Spinal cord (tissue), 10 donors: ENCODE measurements around the gene PCDHA12. TPM values are rescaled to one million over a fixed set of nuclear protein-coding genes. Genes with fewer than 3 reads are reported as not detected.
A peak's percentile ranks its signal among the peaks of the same experiment; 100 is the strongest.
"Not testable (repeated sequence)": the region's sequence is repeated elsewhere in the genome, so short reads cannot be mapped to it uniquely, and the experiment has no call there.

ENCODE experiments used
- DNase-seq, 6 donors: peaks; one replicate each; pipeline versions ENCODE4 v3.0.0 to v3.0.0-alpha.2; 2013 to 2015; ENCODE audit warnings: low spot score in 6 of 6, low read depth in 4 of 6
- H3K27ac ChIP-seq: one replicate; pipeline ENCODE4 v1.5.1; 2013; ENCODE audit warnings: low read depth, low read length, control low read depth
- H3K27me3 ChIP-seq: one replicate; pipeline ENCODE4 v1.6.1; 2013; ENCODE audit warnings: low read length; ENCODE audit not compliant: control insufficient read depth, insufficient read depth
- H3K36me3 ChIP-seq: one replicate; pipeline ENCODE4 v1.6.1; 2013; ENCODE audit warnings: low read length; ENCODE audit not compliant: control insufficient read depth, insufficient read depth
- H3K4me1 ChIP-seq: one replicate; pipeline ENCODE4 v1.6.1; 2013; ENCODE audit warnings: low read length; ENCODE audit not compliant: control insufficient read depth, insufficient read depth
- H3K4me3 ChIP-seq: one replicate; pipeline ENCODE4 v1.5.1; 2013; ENCODE audit warnings: low read depth, low read length, control low read depth
- H3K9me3 ChIP-seq: one replicate; pipeline ENCODE4 v1.6.1; 2013; ENCODE audit warnings: low read length; ENCODE audit not compliant: control insufficient read depth, insufficient read depth
- whole genome bisulfite sequencing: methylation state at CpG from one replicate; pipeline ENCODE4 v1.1.5; 2013; ENCODE audit warnings: missing lambda C conversion rate; ENCODE audit not compliant: insufficient coverage; 5-methylcytosine and 5-hydroxymethylcytosine counted together
- polyA plus RNA-seq, 2 donors: library from polyadenylated mRNA; unstranded; fragments of 120-200 nt; gene quantifications; one replicate each; pipeline ENCODE4 v1.2.1, GENCODE V29; 2013; ENCODE audit not compliant: insufficient read length in 2 of 2
- total RNA-seq, 2 donors: library from RNA; depleted of rRNA in 1 of 2; stranded (reverse); fragments of 120-200 nt in 1 of 2; fragments of >200 nt in 1 of 2; gene quantifications; one replicate each; pipeline versions ENCODE4 v1.2.3 to v1.2.4, GENCODE V29; 2013 to 2014
- donor health status: healthy.

PCDHA12 gene
- total and polyA plus RNA-seq, 4 donors, result 2.5 to 4.8 (median 3.6) TPM

DNA sequence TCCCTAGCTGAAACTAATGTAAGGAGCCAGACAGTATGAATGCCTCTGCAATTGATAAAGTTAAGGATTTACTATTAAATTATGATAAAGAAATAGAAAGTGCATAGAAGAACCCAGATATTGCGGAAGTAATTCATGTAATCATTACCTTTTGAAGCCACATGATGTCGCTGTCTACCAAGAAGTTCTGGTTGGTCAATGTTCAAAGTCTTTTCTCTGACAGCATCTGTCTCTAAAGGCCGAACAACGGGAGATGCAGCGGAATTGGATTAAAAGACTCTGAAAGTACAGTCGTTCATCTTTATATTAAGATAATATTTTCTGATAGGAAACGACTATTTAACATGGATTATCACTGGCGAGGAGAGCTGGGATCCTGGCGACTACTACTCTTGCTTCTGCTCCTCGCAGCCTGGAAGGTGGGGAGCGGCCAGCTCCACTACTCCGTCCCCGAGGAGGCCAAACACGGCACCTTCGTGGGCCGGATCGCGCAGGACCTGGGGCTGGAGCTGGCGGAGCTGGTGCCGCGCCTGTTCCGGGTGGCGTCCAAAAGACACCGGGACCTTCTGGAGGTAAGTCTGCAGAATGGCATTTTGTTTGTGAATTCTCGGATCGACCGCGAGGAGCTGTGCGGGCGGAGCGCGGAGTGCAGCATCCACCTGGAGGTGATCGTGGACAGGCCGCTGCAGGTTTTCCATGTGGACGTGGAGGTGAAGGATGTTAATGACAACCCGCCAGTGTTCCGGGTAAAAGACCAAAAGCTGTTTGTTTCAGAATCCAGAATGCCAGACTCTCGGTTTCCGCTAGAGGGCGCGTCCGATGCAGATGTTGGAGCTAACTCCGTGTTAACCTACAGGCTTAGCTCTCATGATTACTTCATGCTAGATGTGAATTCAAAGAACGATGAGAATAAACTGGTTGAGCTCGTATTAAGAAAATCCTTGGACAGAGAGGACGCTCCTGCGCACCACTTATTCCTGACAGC lies 33.8 kb upstream of the PCDHA12 start, which contains the start of gene PCDHA8:
PCDHA8 (plus strand) TSS at position 210 of the 985 bp plus-strand sequence; CDS start at position 345, 135 bp downstream.
- Histone ChIP-seq H3K36me3 (peaks cover 2% of the 10 kb centered on the region), H3K4me1 (no peaks in the 10 kb centered on the region), H3K9me3 (peaks cover 4% of the 10 kb centered on the region), H3K27me3 (no peaks in the 10 kb centered on the region), H3K27ac (no peak within 1 kb of the TSS), H3K4me3 (no peak within 1 kb of the TSS)
- DNase-seq, result peak in 1 of 6 donors; percentile 38
- WGBS, result 24% methylated on average over 42 of the region's 47 CpGs

DNA sequence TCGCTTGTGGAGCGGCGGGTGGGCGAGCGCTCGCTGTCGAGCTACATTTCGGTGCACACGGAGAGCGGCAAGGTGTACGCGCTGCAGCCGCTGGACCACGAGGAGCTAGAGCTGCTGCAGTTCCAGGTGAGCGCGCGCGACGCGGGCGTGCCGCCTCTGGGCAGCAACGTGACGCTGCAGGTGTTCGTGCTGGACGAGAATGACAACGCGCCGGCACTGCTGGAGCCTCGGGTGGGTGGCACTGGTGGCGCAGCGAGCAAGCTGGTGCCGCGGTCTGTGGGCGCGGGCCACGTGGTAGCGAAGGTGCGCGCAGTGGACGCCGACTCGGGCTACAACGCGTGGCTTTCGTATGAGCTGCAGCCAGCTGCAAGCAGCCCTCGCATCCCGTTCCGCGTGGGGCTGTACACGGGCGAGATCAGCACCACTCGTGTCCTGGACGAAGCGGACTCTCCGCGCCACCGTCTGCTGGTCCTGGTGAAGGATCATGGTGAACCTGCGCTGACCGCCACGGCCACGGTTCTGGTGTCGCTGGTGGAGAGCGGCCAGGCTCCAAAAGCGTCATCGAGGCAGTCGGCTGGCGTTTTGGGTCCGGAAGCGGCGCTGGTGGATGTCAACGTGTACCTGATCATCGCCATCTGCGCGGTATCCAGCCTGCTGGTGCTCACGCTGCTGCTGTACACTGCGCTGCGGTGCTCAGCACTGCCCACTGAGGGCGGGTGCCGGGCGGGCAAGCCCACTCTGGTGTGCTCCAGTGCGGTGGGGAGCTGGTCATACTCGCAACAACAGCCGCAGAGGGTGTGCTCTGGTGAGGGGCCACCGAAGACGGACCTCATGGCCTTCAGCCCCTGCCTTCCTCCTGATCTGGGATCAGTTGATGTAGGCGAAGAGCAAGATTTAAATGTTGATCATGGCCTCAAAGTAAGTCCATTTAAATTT lies 32.0 kb upstream of the PCDHA12 start:
- Histone ChIP-seq H3K27ac (no peak overlapping the region), H3K36me3 (no peaks in the 10 kb centered on the region), H3K27me3 (no peaks in the 10 kb centered on the region), H3K9me3 (peaks cover 3% of the 10 kb centered on the region), H3K4me3 (no peak overlapping the region), H3K4me1 (no peaks in the 10 kb centered on the region)
- no peak for DNase-seq
- 38% methylated on average over 86 of the region's 87 CpGs for WGBS

DNA sequence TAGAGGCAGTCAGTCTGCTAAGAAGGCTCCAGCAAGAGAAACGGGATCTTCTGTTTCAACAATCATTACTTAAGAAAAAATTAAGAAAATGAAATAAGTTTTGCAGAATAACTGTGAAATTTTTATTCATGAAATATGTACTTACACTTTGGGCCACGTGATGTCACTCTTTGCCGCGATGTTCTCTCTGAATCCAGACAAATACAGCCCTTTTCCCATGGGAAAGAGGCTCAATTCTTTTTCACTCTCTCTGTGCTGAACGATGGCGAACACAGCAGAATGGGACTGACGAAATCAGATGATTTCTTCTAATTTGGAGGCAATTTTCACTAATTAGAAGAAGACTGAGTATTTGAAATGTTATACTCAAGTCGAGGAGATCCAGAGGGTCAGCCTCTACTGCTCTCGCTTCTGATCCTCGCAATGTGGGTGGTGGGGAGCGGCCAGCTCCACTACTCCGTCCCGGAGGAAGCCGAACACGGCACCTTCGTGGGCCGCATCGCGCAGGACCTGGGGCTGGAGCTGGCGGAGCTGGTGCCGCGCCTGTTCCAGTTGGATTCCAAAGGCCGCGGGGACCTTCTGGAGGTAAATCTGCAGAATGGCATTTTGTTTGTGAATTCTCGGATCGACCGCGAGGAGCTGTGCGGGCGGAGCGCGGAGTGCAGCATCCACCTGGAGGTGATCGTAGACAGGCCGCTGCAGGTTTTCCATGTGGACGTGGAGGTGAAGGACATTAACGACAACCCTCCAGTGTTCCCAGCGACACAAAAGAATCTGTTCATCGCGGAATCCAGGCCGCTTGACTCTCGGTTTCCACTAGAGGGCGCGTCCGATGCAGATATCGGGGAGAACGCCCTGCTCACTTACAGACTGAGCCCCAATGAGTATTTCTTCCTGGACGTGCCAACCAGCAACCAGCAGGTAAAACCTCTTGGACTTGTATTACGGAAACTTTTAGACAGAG lies 26.7 kb upstream of the PCDHA12 start, which contains the start of gene PCDHA9:
PCDHA9 (plus strand) TSS at position 244 of the 964 bp plus-strand sequence; CDS start at position 358, 114 bp downstream.
- H3K4me3 ChIP-seq, H3K27me3 ChIP-seq, H3K36me3 ChIP-seq, H3K4me1 ChIP-seq, H3K27ac ChIP-seq, H3K9me3 ChIP-seq: not testable (repeated sequence)
- 21% methylated on average over 23 of the region's 48 CpGs for WGBS
- peak in 2 of 6 donors; percentile 4 to 30 for DNase-seq

DNA sequence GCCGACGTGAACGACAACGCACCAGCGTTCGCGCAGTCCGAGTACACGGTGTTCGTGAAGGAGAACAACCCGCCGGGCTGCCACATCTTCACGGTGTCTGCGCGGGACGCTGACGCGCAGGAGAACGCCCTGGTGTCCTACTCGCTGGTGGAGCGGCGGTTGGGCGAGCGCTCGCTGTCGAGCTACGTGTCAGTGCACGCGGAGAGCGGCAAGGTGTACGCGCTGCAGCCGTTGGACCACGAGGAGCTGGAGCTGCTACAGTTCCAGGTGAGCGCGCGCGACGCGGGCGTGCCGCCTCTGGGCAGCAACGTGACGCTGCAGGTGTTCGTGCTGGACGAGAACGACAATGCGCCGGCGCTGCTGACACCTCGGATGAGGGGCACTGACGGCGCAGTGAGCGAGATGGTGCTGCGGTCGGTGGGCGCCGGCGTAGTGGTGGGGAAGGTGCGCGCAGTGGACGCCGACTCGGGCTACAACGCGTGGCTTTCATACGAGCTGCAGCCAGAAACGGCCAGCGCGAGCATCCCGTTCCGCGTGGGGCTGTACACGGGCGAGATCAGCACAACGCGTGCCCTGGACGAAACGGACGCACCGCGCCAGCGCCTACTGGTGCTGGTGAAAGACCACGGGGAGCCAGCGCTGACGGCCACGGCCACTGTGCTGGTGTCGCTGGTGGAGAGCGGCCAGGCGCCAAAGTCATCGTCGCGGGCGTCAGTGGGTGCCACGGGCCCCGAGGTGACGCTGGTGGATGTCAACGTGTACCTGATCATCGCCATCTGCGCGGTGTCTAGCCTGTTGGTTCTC lies 25.1 kb upstream of the PCDHA12 start:
- H3K4me3 ChIP-seq, H3K36me3 ChIP-seq, DNase-seq, H3K27me3 ChIP-seq, H3K9me3 ChIP-seq, H3K4me1 ChIP-seq, H3K27ac ChIP-seq: not testable (repeated sequence)
- 36% methylated on average over 101 of the region's 101 CpGs for WGBS

DNA sequence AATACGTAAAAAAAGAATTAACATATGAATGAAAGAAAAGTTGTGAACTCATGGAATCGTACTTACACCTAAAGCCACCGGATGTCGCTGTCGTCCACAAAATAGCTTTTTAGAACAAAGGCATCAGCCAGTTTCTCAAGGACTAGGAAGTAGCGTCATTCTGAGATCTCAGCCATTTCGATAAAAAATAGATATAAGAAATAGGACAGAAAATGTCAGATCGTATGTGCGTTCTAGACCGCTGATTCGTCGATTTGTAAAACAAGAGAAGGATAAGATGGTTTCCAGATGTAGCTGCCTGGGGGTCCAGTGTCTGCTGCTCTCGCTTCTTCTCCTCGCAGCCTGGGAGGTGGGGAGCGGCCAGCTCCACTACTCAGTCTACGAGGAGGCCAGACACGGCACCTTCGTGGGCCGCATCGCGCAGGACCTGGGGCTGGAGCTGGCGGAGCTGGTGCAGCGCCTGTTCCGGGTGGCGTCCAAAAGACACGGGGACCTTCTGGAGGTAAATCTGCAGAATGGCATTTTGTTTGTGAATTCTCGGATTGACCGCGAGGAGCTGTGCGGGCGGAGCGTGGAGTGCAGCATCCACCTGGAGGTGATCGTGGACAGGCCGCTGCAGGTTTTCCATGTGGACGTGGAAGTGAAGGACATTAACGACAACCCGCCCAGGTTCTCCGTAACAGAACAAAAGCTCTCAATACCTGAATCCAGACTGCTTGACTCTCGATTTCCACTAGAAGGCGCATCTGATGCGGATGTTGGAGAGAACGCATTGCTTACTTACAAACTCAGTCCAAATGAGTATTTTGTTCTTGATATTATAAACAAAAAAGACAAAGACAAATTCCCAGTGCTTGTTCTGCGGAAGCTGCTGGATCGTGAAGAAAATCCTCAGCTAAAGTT lies 19.1 kb upstream of the PCDHA12 start, which contains the start of gene PCDHA10:
PCDHA10 (plus strand) TSS at position 126 of the 903 bp plus-strand sequence; CDS start at position 278, 152 bp downstream.
- peaks cover 2% of the 10 kb centered on the region for H3K36me3 ChIP-seq
- no peaks in the 10 kb centered on the region for H3K27me3 ChIP-seq
- peak in 3 of 6 donors; percentile 19 to 55 (median 52) for DNase-seq
- H3K9me3 ChIP-seq, result peaks cover 2% of the 10 kb centered on the region
- peak within 1 kb of the TSS; percentile 9 for H3K4me3 ChIP-seq
- 16% methylated on average over 26 of the region's 44 CpGs for WGBS
- no peaks in the 10 kb centered on the region for H3K4me1 ChIP-seq
- no peak within 1 kb of the TSS for H3K27ac ChIP-seq

DNA sequence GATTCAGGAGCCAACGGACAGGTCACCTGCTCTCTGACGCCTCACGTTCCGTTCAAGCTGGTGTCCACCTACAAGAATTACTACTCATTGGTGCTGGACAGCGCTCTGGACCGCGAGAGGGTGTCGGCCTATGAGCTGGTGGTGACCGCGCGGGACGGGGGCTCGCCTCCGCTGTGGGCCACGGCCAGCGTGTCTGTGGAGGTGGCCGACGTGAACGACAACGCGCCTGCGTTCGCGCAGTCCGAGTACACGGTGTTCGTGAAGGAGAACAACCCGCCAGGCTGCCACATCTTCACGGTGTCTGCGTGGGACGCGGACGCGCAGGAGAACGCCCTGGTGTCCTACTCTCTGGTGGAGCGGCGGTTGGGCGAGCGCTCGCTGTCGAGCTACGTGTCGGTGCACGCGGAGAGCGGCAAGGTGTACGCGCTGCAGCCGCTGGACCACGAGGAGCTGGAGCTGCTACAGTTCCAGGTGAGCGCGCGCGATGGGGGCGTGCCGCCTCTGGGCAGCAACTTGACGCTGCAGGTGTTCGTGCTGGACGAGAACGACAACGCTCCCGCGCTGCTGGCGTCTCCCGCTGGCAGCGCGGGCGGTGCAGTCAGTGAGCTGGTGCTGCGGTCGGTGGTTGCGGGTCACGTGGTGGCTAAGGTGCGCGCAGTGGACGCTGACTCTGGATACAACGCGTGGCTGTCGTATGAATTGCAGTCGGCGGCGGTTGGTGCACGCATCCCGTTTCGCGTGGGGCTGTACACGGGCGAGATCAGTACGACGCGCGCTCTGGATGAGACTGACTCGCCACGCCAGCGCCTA lies 17.7 kb upstream of the PCDHA12 start:
- WGBS, result 46% methylated on average over 94 of the region's 94 CpGs
- Histone ChIP-seq H3K9me3 (peaks cover 9% of the 10 kb centered on the region), H3K27me3 (no peaks in the 10 kb centered on the region), H3K4me3 (no peak overlapping the region), H3K4me1 (no peaks in the 10 kb centered on the region), H3K27ac (no peak overlapping the region), H3K36me3 (peaks cover 3% of the 10 kb centered on the region)
- DNase-seq, result no peak

DNA sequence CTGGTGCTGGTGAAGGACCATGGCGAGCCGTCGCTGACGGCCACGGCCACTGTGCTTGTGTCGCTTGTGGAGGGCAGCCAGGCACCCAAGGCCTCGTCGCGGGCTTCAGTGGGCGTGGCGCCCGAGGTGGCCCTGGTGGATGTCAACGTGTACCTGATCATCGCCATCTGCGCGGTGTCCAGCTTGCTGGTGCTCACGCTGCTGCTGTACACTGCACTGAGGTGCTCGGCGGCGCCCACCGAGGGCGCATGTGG lies 17.2 kb upstream of the PCDHA12 start:
- H3K9me3 ChIP-seq, result peaks cover 14% of the 10 kb centered on the region
- no peak overlapping the region for H3K4me3 ChIP-seq
- 50% methylated on average over 22 of the region's 22 CpGs for WGBS
- H3K4me1 ChIP-seq, result no peaks in the 10 kb centered on the region
- DNase-seq, result no peak
- H3K27me3 ChIP-seq, result no peaks in the 10 kb centered on the region
- H3K36me3 ChIP-seq, result peaks cover 9% of the 10 kb centered on the region
- H3K27ac ChIP-seq, result no peak overlapping the region
